Peyer's patch (tissue), 4 donors: ENCODE data around the gene CHD5.

Source experiments
- CTCF ChIP-seq, 6 experiments: fragments of 450-650 bp in 4 of 6; fragments of 200-600 bp in 2 of 6; sonication (generic) in 1 of 6; IDR thresholded peaks; one replicate each; pipeline ENCODE4 v1.5.1; 2017 to 2019; ENCODE audit warnings: antibody characterized with exemption in 6 of 6, mild to moderate bottlenecking in 3 of 6, moderate library complexity in 1 of 6
- POLR2A ChIP-seq, 2 donors: fragments of 450-650 bp; IDR thresholded peaks; one replicate each; pipeline ENCODE4 v1.5.1; 2017; ENCODE audit warnings: antibody characterized with exemption in 2 of 2, mild to moderate bottlenecking in 2 of 2, moderate library complexity in 2 of 2

GRCh38 chr1:6108476-6108875 is 71.6 kb downstream of the CHD5 start:
- TF ChIP-seq POLR2A (IDR thresholded peaks at IDR 0.05), result no peak
- no peak for TF ChIP-seq CTCF (IDR thresholded peaks at IDR 0.05)
